IMR-90 (cell line): ENCODE data around the gene SGK1. TPM values are rescaled to one million over a fixed set of nuclear protein-coding genes. Genes with fewer than 3 reads are reported as not detected.

Experiments
- ATAC-seq: fragments of 200-7000 bp; cut with Tn5 transposase; 2 replicates; pipeline ENCODE4 v1.9.1; 2020; ENCODE audit warnings: low read depth, mild to moderate bottlenecking, moderate library complexity
- BruUV-seq: library from RNA; stranded (reverse); fragments of 400-500 nt; replicated peaks from 2 replicates; lab custom pipeline; 2021; lab: Mats Ljungman, UMichigan
- CTCF ChIA-PET: fragments of 300-600 bp; formaldehyde crosslinking; extraction: SDS; loops from one replicate; lab custom pipeline; 2021; ENCODE audit warnings: antibody characterized with exemption; lab: Yijun Ruan, JAX
- POLR2A ChIA-PET: fragments of 300-600 bp; sonication (Branson Sonifier 250); formaldehyde crosslinking; loops from one replicate; lab custom pipeline; 2022; ENCODE audit warnings: antibody characterized with exemption; ENCODE audit not compliant: unreplicated experiment; lab: Charles Lee
- DNase-seq: peaks from one replicate; pipeline ENCODE4 v3.0.0; 2013
- H2AFZ ChIP-seq: replicated peaks from 2 replicates; pipeline ENCODE3; 2013; ENCODE audit warnings: low read length, mild to moderate bottlenecking; ENCODE audit not compliant: poor library complexity
- H2AK5ac ChIP-seq: 2 replicates; pipeline ENCODE4 v1.6.1; 2013; ENCODE audit warnings: low read depth, low read length, inconsistent platforms
- H2AK9ac ChIP-seq: replicated peaks from 2 replicates; pipeline ENCODE3; 2013; ENCODE audit warnings: mild to moderate bottlenecking, low read depth, low read length, moderate library complexity; ENCODE audit not compliant: poor library complexity
- H2BK120ac ChIP-seq: 2 replicates; pipeline ENCODE4 v1.6.1; 2013; ENCODE audit warnings: low read depth, low read length, inconsistent platforms
- H2BK15ac ChIP-seq: 3 replicates; pipeline ENCODE4 v1.6.1; 2013; ENCODE audit warnings: low read depth, low read length, inconsistent platforms
- H2BK20ac ChIP-seq: 2 replicates; pipeline ENCODE4 v1.6.1; 2013; ENCODE audit warnings: low read depth, mild to moderate bottlenecking, inconsistent platforms, low read length, moderate library complexity
- H2BK5ac ChIP-seq: 2 replicates; pipeline ENCODE4 v1.6.1; 2013; ENCODE audit warnings: mild to moderate bottlenecking, low read depth, low read length, inconsistent platforms; ENCODE audit not compliant: poor library complexity, severe bottlenecking
- H3K14ac ChIP-seq: replicated peaks from 2 replicates; pipeline ENCODE4 v1.6.1; 2013; ENCODE audit warnings: low read depth, low read length, inconsistent platforms
- H3K18ac ChIP-seq: 2 replicates; pipeline ENCODE4 v1.6.1; 2013; ENCODE audit warnings: low read depth, low read length, control low read depth
- H3K23ac ChIP-seq: 2 replicates; pipeline ENCODE4 v1.6.1; 2013; ENCODE audit warnings: low read depth, low read length, inconsistent platforms
- H3K27ac ChIP-seq: 2 replicates; pipeline ENCODE4 v1.5.1; 2013; ENCODE audit warnings: mild to moderate bottlenecking, control low read depth, low read length; ENCODE audit not compliant: insufficient read depth
- H3K27me3 ChIP-seq: 2 replicates; pipeline ENCODE4 v1.6.1; 2013; ENCODE audit warnings: low read length; ENCODE audit not compliant: control insufficient read depth, insufficient read depth
- H3K36me3 ChIP-seq: 2 replicates; pipeline ENCODE4 v1.6.1; 2013; ENCODE audit warnings: low read length, mixed read lengths; ENCODE audit not compliant: control insufficient read depth, insufficient read depth
- H3K4ac ChIP-seq: 2 replicates; pipeline ENCODE4 v1.6.1; 2013; ENCODE audit warnings: low read depth, low read length, inconsistent platforms
- H3K4me1 ChIP-seq: 2 replicates; pipeline ENCODE4 v1.6.1; 2013; ENCODE audit warnings: low read length, mixed read lengths; ENCODE audit not compliant: control insufficient read depth, insufficient read depth
- H3K4me2 ChIP-seq: 2 replicates; pipeline ENCODE4 v1.6.1; 2013; ENCODE audit warnings: low read depth, mild to moderate bottlenecking, control low read depth, low read length, moderate library complexity
- H3K4me3 ChIP-seq: 2 replicates; pipeline ENCODE4 v1.5.1; 2013; ENCODE audit warnings: low read depth, mild to moderate bottlenecking, control low read depth, low read length, moderate library complexity; ENCODE audit not compliant: insufficient read depth
- H3K56ac ChIP-seq: 2 replicates; pipeline ENCODE4 v1.6.1; 2013; ENCODE audit warnings: low read length, inconsistent platforms; ENCODE audit not compliant: insufficient read depth; ENCODE audit errors: extremely low read depth
- H3K79me1 ChIP-seq, 2 experiments: 2 replicates each; pipeline ENCODE4 v1.6.1; 2013; ENCODE audit warnings: low read length in 2 of 2, inconsistent platforms in 1 of 2, low read depth in 1 of 2
- H3K9ac ChIP-seq: 2 replicates; pipeline ENCODE4 v1.6.1; 2013; ENCODE audit warnings: low read depth, low read length, control low read depth
- H3K9me1 ChIP-seq: 2 replicates; pipeline ENCODE4 v1.6.1; 2013; ENCODE audit warnings: low read length, inconsistent platforms; ENCODE audit not compliant: insufficient read depth
- H3K9me3 ChIP-seq: 2 replicates; pipeline ENCODE4 v1.6.1; 2013; ENCODE audit warnings: low read length; ENCODE audit not compliant: control insufficient read depth, insufficient read depth
- H4K20me1 ChIP-seq: 2 replicates; pipeline ENCODE4 v1.6.1; 2013; ENCODE audit warnings: low read length, inconsistent platforms; ENCODE audit not compliant: insufficient read depth
- H4K5ac ChIP-seq: 2 replicates; pipeline ENCODE4 v1.6.1; 2013; ENCODE audit warnings: mild to moderate bottlenecking, low read depth, low read length, control low read depth
- H4K8ac ChIP-seq, 2 experiments: 2 replicates each; pipeline ENCODE4 v1.6.1; 2013; ENCODE audit warnings: low read depth in 2 of 2, low read length in 2 of 2, control low read depth in 1 of 2, inconsistent platforms in 1 of 2
- H4K91ac ChIP-seq: 2 replicates; pipeline ENCODE4 v1.6.1; 2013; ENCODE audit warnings: low read depth, low read length, inconsistent platforms; ENCODE audit not compliant: insufficient read depth
- BHLHE40 ChIP-seq: fragments of 150-350 bp; IDR thresholded peaks from 2 replicates; pipeline ENCODE4 v1.6.1; 2016; ENCODE audit warnings: mild to moderate bottlenecking, low read depth, low read length
- CEBPB ChIP-seq: IDR thresholded peaks from 2 replicates; pipeline ENCODE4 v1.6.1; 2012; ENCODE audit warnings: low read depth, low read length, improper control_type of control experiment
- CHD1 ChIP-seq: IDR thresholded peaks from 2 replicates; pipeline ENCODE4 v1.6.1; 2012; ENCODE audit warnings: low read depth, low read length, improper control_type of control experiment
- FOS ChIP-seq: fragments of 150-350 bp; IDR thresholded peaks from 2 replicates; pipeline ENCODE4 v1.6.1; 2016; ENCODE audit warnings: low read depth, low read length
- MAFK ChIP-seq: IDR thresholded peaks from 2 replicates; pipeline ENCODE4 v1.6.1; 2012; ENCODE audit warnings: low read depth, low read length, improper control_type of control experiment
- MAZ ChIP-seq: IDR thresholded peaks from 2 replicates; pipeline ENCODE4 v1.6.1; 2012; ENCODE audit warnings: low read depth, mild to moderate bottlenecking, low read length, improper control_type of control experiment, moderate library complexity, borderline replicate concordance
- NFE2L2 ChIP-seq: fragments of 150-350 bp; IDR thresholded peaks from 2 replicates; pipeline ENCODE4 v1.6.1; 2016; ENCODE audit warnings: low read depth, mild to moderate bottlenecking, low read length
- POLR2A ChIP-seq: IDR thresholded peaks from 2 replicates; pipeline ENCODE4 v1.6.1; 2012; ENCODE audit warnings: mild to moderate bottlenecking, low read depth, low read length
- RCOR1 ChIP-seq: IDR thresholded peaks from 2 replicates; pipeline ENCODE4 v1.6.1; 2012; ENCODE audit warnings: mild to moderate bottlenecking, low read length, improper control_type of control experiment; ENCODE audit not compliant: insufficient replicate concordance
- RFX5 ChIP-seq: IDR thresholded peaks from 2 replicates; pipeline ENCODE4 v1.8.0; 2012; ENCODE audit warnings: low read depth, mild to moderate bottlenecking, low read length, moderate library complexity
- WGBS, 2 experiments: methylation state at CpG; one replicate each; pipeline versions ENCODE4 v1.1.5 to v1.1.7; 2013; ENCODE audit warnings: missing lambda C conversion rate in 2 of 2; ENCODE audit not compliant: insufficient read length in 1 of 2; ENCODE audit errors: extremely low coverage in 2 of 2; 5-methylcytosine and 5-hydroxymethylcytosine counted together
- dilution Hi-C: fragments of 300-500 bp; cut with HindIII; formaldehyde crosslinking; loops from one replicate; pipeline ENCODE4 v1.14.3; 2018; ENCODE audit warnings: low sequenced_read_pairs; ENCODE audit not compliant: unreplicated experiment
- in situ Hi-C: fragments of 300-500 bp; cut with MboI; formaldehyde crosslinking; loops from 3 replicates; pipeline ENCODE4 v1.14.3; 2019; ENCODE audit warnings: low sequenced_read_pairs, inconsistent platforms, mixed read lengths
- intact Hi-C: fragments of 100-400 bp; cut with micrococcal nuclease; formaldehyde crosslinking; loops from 2 replicates; pipeline ENCODE4 v1.10.0; 2022
- polyA plus RNA-seq, 3 experiments: library from polyadenylated mRNA; depleted of rRNA; stranded (reverse); fragments of >200 nt; gene quantifications; 2 replicates each; pipeline ENCODE4 v1.2.3, GENCODE V29; 2012; ENCODE audit warnings: low replicate concordance in 1 of 3
- total RNA-seq: library from RNA; depleted of rRNA; stranded (reverse); fragments of >200 nt; gene quantifications from 2 replicates; pipeline ENCODE4 v1.2.3, GENCODE V29; 2012
- TF ChIP-seq, protein P1 (sequence below): conservative IDR thresholded peaks from 2 replicates; pipeline ENCODE4 v1.5.1; 2012; ENCODE audit warnings: mild to moderate bottlenecking, low read depth, low read length, improper control_type of control experiment
- TF ChIP-seq, protein P2 (sequence below): fragments of 150-350 bp; IDR thresholded peaks from 2 replicates; pipeline ENCODE4 v1.6.1; 2017; ENCODE audit warnings: mild to moderate bottlenecking, antibody characterized with exemption, low read length, low read depth
- TF ChIP-seq, protein P3 (sequence below): fragments of 150-350 bp; IDR thresholded peaks from 2 replicates; pipeline ENCODE4 v1.6.1; 2016; ENCODE audit warnings: low read depth, mild to moderate bottlenecking, low read length, moderate library complexity, borderline replicate concordance

Gene SGK1
- total and polyA plus RNA-seq, 2 of the 4 experiments (the other 2 are of a cell fraction) = 121 to 255 TPM

DNA sequence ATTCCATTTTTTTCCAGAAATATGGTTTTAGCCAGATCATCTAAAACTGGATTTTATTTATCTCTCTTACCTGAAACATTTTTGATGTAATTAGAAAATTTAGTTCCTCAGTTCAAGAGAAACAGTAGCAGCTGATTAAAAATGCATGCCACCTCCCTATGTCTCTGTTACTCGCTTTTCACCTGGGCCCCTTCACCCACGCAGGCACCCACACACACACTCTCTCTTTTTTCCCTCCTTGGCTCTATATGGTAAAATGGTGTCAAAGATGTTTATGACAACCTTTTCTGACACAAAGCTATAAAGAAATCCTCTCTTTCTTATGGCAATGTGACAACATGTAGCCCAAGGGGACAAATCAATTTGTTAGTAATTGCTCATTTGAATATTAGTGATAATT is 5.8 kb upstream of the SGK1 start:
- H2BK5ac ChIP-seq = no peak overlapping the region

More for the DNA sequence above, 5.8 kb upstream of the SGK1 start:
- WGBS, 2 experiments = no CpG with 5 or more reads among the region's 2 CpGs
- Histone ChIP-seq H3K4ac (no peak overlapping the region), H3K9me3 (peaks cover 5% of the 10 kb centered on the region), H3K23ac (no peak overlapping the region), H3K27ac (no peak overlapping the region), H2BK20ac (no peak overlapping the region), H3K56ac (no peak overlapping the region), H3K4me1 (no peaks in the 10 kb centered on the region), H3K9me1 (no peaks in the 10 kb centered on the region), H3K36me3 (no peaks in the 10 kb centered on the region), H3K4me3 (no peak overlapping the region), H3K14ac (no peak overlapping the region), H2BK15ac (no peak overlapping the region), H3K9ac (no peak overlapping the region), H2AFZ (no peak overlapping the region), H2AK9ac (no peak overlapping the region), H4K8ac (no peak overlapping the region), H2AK5ac (no peak overlapping the region), H3K27me3 (no peaks in the 10 kb centered on the region), H4K91ac (no peak overlapping the region), H2BK120ac (no peak overlapping the region), H3K18ac (no peak overlapping the region), H4K20me1 (no peaks in the 10 kb centered on the region), H4K5ac (no peak overlapping the region), H3K79me1 (no peaks in the 10 kb centered on the region), H3K4me2 (no peak overlapping the region)
- TF ChIP-seq, protein P1, sequence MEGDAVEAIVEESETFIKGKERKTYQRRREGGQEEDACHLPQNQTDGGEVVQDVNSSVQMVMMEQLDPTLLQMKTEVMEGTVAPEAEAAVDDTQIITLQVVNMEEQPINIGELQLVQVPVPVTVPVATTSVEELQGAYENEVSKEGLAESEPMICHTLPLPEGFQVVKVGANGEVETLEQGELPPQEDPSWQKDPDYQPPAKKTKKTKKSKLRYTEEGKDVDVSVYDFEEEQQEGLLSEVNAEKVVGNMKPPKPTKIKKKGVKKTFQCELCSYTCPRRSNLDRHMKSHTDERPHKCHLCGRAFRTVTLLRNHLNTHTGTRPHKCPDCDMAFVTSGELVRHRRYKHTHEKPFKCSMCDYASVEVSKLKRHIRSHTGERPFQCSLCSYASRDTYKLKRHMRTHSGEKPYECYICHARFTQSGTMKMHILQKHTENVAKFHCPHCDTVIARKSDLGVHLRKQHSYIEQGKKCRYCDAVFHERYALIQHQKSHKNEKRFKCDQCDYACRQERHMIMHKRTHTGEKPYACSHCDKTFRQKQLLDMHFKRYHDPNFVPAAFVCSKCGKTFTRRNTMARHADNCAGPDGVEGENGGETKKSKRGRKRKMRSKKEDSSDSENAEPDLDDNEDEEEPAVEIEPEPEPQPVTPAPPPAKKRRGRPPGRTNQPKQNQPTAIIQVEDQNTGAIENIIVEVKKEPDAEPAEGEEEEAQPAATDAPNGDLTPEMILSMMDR = no peak
- no peak for TF ChIP-seq RFX5
- TF ChIP-seq BHLHE40 = no peak
- TF ChIP-seq NFE2L2 = no peak
- no peak for TF ChIP-seq MAFK
- no peak for TF ChIP-seq POLR2A
- no peak for TF ChIP-seq MAZ
- TF ChIP-seq CHD1 = no peak
- TF ChIP-seq, protein P2, sequence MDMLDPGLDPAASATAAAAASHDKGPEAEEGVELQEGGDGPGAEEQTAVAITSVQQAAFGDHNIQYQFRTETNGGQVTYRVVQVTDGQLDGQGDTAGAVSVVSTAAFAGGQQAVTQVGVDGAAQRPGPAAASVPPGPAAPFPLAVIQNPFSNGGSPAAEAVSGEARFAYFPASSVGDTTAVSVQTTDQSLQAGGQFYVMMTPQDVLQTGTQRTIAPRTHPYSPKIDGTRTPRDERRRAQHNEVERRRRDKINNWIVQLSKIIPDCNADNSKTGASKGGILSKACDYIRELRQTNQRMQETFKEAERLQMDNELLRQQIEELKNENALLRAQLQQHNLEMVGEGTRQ = no peak
- no peak for TF ChIP-seq FOS
- TF ChIP-seq, protein P3, sequence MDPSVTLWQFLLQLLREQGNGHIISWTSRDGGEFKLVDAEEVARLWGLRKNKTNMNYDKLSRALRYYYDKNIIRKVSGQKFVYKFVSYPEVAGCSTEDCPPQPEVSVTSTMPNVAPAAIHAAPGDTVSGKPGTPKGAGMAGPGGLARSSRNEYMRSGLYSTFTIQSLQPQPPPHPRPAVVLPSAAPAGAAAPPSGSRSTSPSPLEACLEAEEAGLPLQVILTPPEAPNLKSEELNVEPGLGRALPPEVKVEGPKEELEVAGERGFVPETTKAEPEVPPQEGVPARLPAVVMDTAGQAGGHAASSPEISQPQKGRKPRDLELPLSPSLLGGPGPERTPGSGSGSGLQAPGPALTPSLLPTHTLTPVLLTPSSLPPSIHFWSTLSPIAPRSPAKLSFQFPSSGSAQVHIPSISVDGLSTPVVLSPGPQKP = no peak
- no peak for TF ChIP-seq CEBPB
- no peak for TF ChIP-seq RCOR1
- CTCF ChIA-PET = no interaction called here
- ATAC-seq (no peak), DNase-seq (no peak)
- BruUV-seq = no TSS peak
- POLR2A ChIA-PET = no interaction called here
- intact Hi-C loops (no loop called here), dilution Hi-C loops (no loop called here), in situ Hi-C loops (no loop called here)
